T-cell (primary cell): ENCODE results near the gene CLEC20A. TPM values are rescaled to one million over a fixed set of nuclear protein-coding genes. Genes with fewer than 3 reads are reported as not detected.

Source experiments
- ATAC-seq, 4 experiments: fragments of 200-7000 bp in 3 of 4; fragments of 150-1000 bp in 1 of 4; cut with Tn5 transposase; replicated peaks in 1 of 4; 1 replicate in 3 of 4; 2 replicates in 1 of 4; pipeline ENCODE4 v1.10.0; 2021; ENCODE audit warnings: moderate library complexity in 3 of 4, mild to moderate bottlenecking in 2 of 4, moderate number of reproducible peaks in 1 of 4
- CTCF ChIA-PET, 2 donors: fragments of 300-600 bp; sonication (Branson Sonifier 250); formaldehyde crosslinking; loops; one replicate each; lab custom pipeline; 2022; ENCODE audit warnings: antibody characterized with exemption in 2 of 2; lab: Charles Lee
- POLR2A ChIA-PET, 2 donors: fragments of 300-600 bp; sonication (Branson Sonifier 250); formaldehyde crosslinking; loops; one replicate each; lab custom pipeline; 2022; ENCODE audit warnings: antibody characterized with exemption in 2 of 2; lab: Charles Lee
- DNase-seq, 35 experiments: peaks; one replicate each; pipeline versions ENCODE4 v3.0.0 to v3.0.0-alpha.2; 2013 to 2023
- H3K27ac ChIP-seq: one replicate; pipeline ENCODE4 v1.5.1; 2013; ENCODE audit warnings: low read length
- H3K27me3 ChIP-seq, 2 experiments: replicated peaks in 1 of 2; 1 replicate in 1 of 2; 2 replicates in 1 of 2; pipeline versions ENCODE4 v1.6.1 to v1.7.0; 2013; ENCODE audit warnings: low read length in 1 of 2, mixed read lengths in 1 of 2; ENCODE audit not compliant: control insufficient read depth in 2 of 2, insufficient read depth in 2 of 2; ENCODE audit errors: extremely low read depth in 1 of 2
- H3K36me3 ChIP-seq, 2 donors: 1 replicate in 1 of 2; 2 replicates in 1 of 2; pipeline versions ENCODE4 v1.6.1 to v1.7.0; 2013; ENCODE audit warnings: low read length in 1 of 2; ENCODE audit not compliant: control insufficient read depth in 2 of 2, insufficient read depth in 1 of 2; ENCODE audit errors: extremely low read depth in 1 of 2
- H3K4me1 ChIP-seq, 2 experiments: 1 replicate in 1 of 2; 2 replicates in 1 of 2; pipeline versions ENCODE4 v1.6.1 to v1.7.0; 2013; ENCODE audit warnings: low read length in 2 of 2, mixed read lengths in 1 of 2; ENCODE audit not compliant: insufficient read depth in 2 of 2, control insufficient read depth in 1 of 2; ENCODE audit errors: extremely low read depth in 1 of 2
- H3K4me3 ChIP-seq, 2 donors: 1 replicate in 1 of 2; 2 replicates in 1 of 2; pipeline versions ENCODE4 v1.5.1 to v1.7.0; 2013; ENCODE audit warnings: mild to moderate bottlenecking in 2 of 2, low read length in 1 of 2, moderate library complexity in 1 of 2; ENCODE audit not compliant: control insufficient read depth in 1 of 2; ENCODE audit errors: extremely low read depth in 1 of 2
- H3K9me3 ChIP-seq: 2 replicates; pipeline ENCODE4 v1.7.0; 2013
- H3K27ac Mint-ChIP-seq, 2 donors: one replicate each; pipeline ENCODE4 v1.8.0; 2020 to 2021; ENCODE audit warnings: mild to moderate bottlenecking in 2 of 2, mixed read lengths in 2 of 2
- H3K27me3 Mint-ChIP-seq, 2 donors: one replicate each; pipeline ENCODE4 v1.8.0; 2021 to 2022; ENCODE audit warnings: mixed read lengths in 2 of 2
- H3K36me3 Mint-ChIP-seq: one replicate; pipeline ENCODE4 v1.8.0; 2021; ENCODE audit warnings: mixed read lengths
- H3K4me1 Mint-ChIP-seq, 3 donors: one replicate each; pipeline ENCODE4 v1.8.0; 2020 to 2022; ENCODE audit warnings: mixed read lengths in 3 of 3, mild to moderate bottlenecking in 1 of 3
- H3K4me3 Mint-ChIP-seq, 3 donors: one replicate each; pipeline ENCODE4 v1.8.0; 2020 to 2022; ENCODE audit warnings: mild to moderate bottlenecking in 3 of 3, mixed read lengths in 3 of 3, moderate library complexity in 3 of 3
- H3K9me3 Mint-ChIP-seq, 3 donors: one replicate each; pipeline ENCODE4 v1.8.0; 2020 to 2022; ENCODE audit warnings: mixed read lengths in 3 of 3
- WGBS: methylation state at CpG from one replicate; pipeline ENCODE4 v1.1.5; 2013; ENCODE audit warnings: missing lambda C conversion rate; ENCODE audit not compliant: insufficient coverage; 5-methylcytosine and 5-hydroxymethylcytosine counted together
- total RNA-seq, 35 experiments: library from RNA in 6 of 35; stranded (reverse) in 6 of 35; fragments of 120-200 nt in 1 of 35; gene quantifications; one replicate each; pipeline versions ENCODE4 v1.2.1 to v1.2.4 and lab custom pipeline; 2013 to 2026

Gene CLEC20A
- total RNA-seq, 5 donors from 2014 or later (not counting 1 experiment from before 2014, with no cell fraction given) = not detected

- CTCF ChIA-PET = no interaction called here
- Histone ChIP-seq H3K9me3 (no peaks in the 10 kb centered on the region), H3K27ac (no peak overlapping the region), H3K4me3 (no peak overlapping the region), H3K4me1 (no peaks in the 10 kb centered on the region), H3K36me3 (no peaks in the 10 kb centered on the region), H3K27me3 (no peaks in the 10 kb centered on the region)
- H3K4me3 Mint-ChIP-seq = no peak overlapping the region
- H3K27ac Mint-ChIP-seq = no peak overlapping the region
- POLR2A ChIA-PET = no interaction called here
- DNase-seq = no peak
- H3K36me3 Mint-ChIP-seq = no peaks in the 10 kb centered on the region
- H3K4me1 Mint-ChIP-seq = no peaks in the 10 kb centered on the region
- no peaks in the 10 kb centered on the region for H3K9me3 Mint-ChIP-seq
- H3K27me3 Mint-ChIP-seq = peaks cover 9 to 35% of the 10 kb centered on the region in 2 donors
- ATAC-seq = no peak
These were observed 24.2 kb downstream of the CLEC20A start for GRCh38 chr1:178472531-178472930.

DNA sequence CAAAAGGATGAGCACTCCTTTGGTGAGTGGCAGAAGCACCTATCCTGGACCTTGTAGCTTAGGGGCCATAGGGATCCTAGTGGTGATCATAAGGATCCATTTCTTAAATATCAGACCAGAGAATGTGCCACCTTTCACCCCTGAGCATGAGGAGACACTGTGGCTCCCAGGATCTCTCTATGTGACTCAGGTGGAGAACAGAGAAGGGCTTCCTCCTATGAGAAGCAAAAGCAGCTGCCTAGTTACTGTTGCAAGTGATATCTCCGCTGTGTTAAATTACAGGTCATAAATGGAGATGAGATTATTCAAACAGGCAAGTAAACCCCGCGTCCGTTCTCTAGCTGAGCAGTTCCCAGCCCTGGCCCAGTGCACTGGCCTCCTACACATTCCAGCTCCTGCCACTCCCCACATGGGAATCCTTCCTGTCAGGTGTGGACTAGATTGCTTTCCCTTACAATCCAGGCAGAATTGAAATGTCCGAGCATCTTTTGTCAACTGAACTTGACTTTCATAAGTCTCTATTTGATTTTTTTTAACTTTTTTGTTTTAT, 26.3 kb downstream of the CLEC20A start:
- H3K4me1 Mint-ChIP-seq = no peaks in the 10 kb centered on the region
- Histone ChIP-seq H3K4me3 (no peak overlapping the region), H3K4me1 (no peaks in the 10 kb centered on the region), H3K9me3 (no peaks in the 10 kb centered on the region), H3K27ac (no peak overlapping the region), H3K27me3 (no peaks in the 10 kb centered on the region), H3K36me3 (no peaks in the 10 kb centered on the region)
- no peak overlapping the region for H3K4me3 Mint-ChIP-seq
- no peak for DNase-seq
- ChIA-PET POLR2A (no interaction called here), CTCF (no interaction called here)
- H3K27me3 Mint-ChIP-seq = peaks cover 15 to 22% of the 10 kb centered on the region in 2 donors
- no peaks in the 10 kb centered on the region for H3K9me3 Mint-ChIP-seq
- no peak overlapping the region for H3K27ac Mint-ChIP-seq
- H3K36me3 Mint-ChIP-seq = no peaks in the 10 kb centered on the region
- ATAC-seq = no peak
- no CpG with 5 or more reads among the region's 5 CpGs for WGBS

DNA sequence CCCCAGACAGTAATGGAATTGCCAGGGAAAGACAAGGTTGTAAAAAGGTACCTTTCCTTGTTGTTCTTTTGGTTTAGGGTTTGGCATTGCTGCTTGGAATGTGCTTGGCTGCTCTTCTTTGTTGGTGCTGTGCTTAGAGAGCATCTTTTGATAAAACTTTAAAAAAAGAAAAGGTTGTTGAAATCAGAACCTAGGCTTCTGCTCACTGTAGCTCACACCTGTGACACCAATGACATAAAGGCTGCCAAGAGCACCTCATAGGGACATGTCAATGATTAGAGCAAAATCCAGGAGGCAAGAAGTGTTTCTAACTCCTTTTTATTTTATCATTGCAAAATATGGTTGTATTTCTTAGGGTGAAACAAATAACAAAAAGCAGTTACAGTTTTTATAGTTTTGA, 28.9 kb downstream of the CLEC20A start:
- H3K9me3 Mint-ChIP-seq = no peaks in the 10 kb centered on the region
- no peak overlapping the region for H3K4me3 Mint-ChIP-seq
- H3K4me3 ChIP-seq = no peak overlapping the region
- no peaks in the 10 kb centered on the region for H3K4me1 Mint-ChIP-seq
- H3K27me3 Mint-ChIP-seq = peaks cover 11 to 18% of the 10 kb centered on the region in 2 donors
- ATAC-seq (no peak), DNase-seq (no peak)
- no peak overlapping the region for H3K27ac Mint-ChIP-seq
- ChIA-PET POLR2A (no interaction called here), CTCF (no interaction called here)
- H3K9me3 ChIP-seq = no peaks in the 10 kb centered on the region
- no peak overlapping the region for H3K27ac ChIP-seq
- H3K4me1 ChIP-seq = no peaks in the 10 kb centered on the region
- no peaks in the 10 kb centered on the region for H3K36me3 ChIP-seq
- no peaks in the 10 kb centered on the region for H3K27me3 ChIP-seq
- H3K36me3 Mint-ChIP-seq = no peaks in the 10 kb centered on the region

GRCh38 chr1:178465011-178465410, 31.8 kb downstream of the CLEC20A start:
- ChIA-PET CTCF (interaction anchor here in 1 of 2 donors (0.6 kb wide), 1 partner anchor 1949 kb away, joined by 3 read pairs; no protein-coding TSS in a partner anchor), POLR2A (no interaction called here)
- Mint-ChIP-seq H3K4me3 (no peak overlapping the region), H3K36me3 (no peaks in the 10 kb centered on the region), H3K27me3 (peaks cover 7 to 12% of the 10 kb centered on the region in 2 donors), H3K4me1 (no peaks in the 10 kb centered on the region), H3K9me3 (no peaks in the 10 kb centered on the region), H3K27ac (no peak overlapping the region)
- ATAC-seq (no peak), DNase-seq (no peak)
- Histone ChIP-seq H3K36me3 (no peaks in the 10 kb centered on the region), H3K4me3 (no peak overlapping the region), H3K4me1 (no peaks in the 10 kb centered on the region), H3K27ac (no peak overlapping the region), H3K27me3 (no peaks in the 10 kb centered on the region), H3K9me3 (no peaks in the 10 kb centered on the region)

- H3K27ac ChIP-seq = no peak overlapping the region
- Mint-ChIP-seq H3K4me1 (no peaks in the 10 kb centered on the region), H3K36me3 (no peaks in the 10 kb centered on the region), H3K27ac (no peak overlapping the region), H3K27me3 (peaks cover 7 to 12% of the 10 kb centered on the region in 2 donors), H3K4me3 (no peak overlapping the region), H3K9me3 (no peaks in the 10 kb centered on the region)
- ChIA-PET POLR2A (no interaction called here), CTCF (interaction anchor here in 1 of 2 donors (0.6 kb wide), 1 partner anchor 1949 kb away, joined by 3 read pairs; no protein-coding TSS in a partner anchor)
- ATAC-seq = no peak
- no peaks in the 10 kb centered on the region for H3K4me1 ChIP-seq
- DNase-seq = no peak
- H3K9me3 ChIP-seq = no peaks in the 10 kb centered on the region
- H3K36me3 ChIP-seq = no peaks in the 10 kb centered on the region
- H3K4me3 ChIP-seq = no peak overlapping the region
- H3K27me3 ChIP-seq = no peaks in the 10 kb centered on the region
These were observed 32.2 kb downstream of the CLEC20A start for GRCh38 chr1:178464566-178464965.

DNA sequence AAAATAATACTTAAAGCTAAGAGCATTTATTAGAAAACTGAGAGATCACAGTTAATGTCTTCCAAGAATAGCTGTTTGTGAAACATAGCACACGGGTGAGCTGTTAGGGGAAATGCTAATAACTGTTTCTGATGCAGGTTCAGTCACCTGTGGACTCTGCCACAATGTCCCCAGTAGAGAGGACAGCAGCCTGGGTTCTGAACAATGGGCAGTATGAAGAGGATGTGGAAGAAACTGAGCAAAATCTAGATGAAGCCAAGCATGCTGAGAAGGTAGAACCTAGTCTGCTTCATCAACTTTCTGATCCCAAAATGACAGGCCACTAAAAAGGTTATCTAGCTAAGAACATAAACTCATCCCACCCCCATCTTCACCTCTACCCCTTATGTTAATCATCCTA, 32.6 kb downstream of the CLEC20A start:
- ChIA-PET CTCF (no interaction called here), POLR2A (no interaction called here)
- peaks cover 7 to 12% of the 10 kb centered on the region in 2 donors for H3K27me3 Mint-ChIP-seq
- H3K36me3 Mint-ChIP-seq = no peaks in the 10 kb centered on the region
- DNase-seq = no peak
- no peak overlapping the region for H3K4me3 Mint-ChIP-seq
- WGBS = 50% methylated on average over 1 of the region's 1 CpG
- ATAC-seq = no peak
- H3K27ac ChIP-seq = no peak overlapping the region
- no peaks in the 10 kb centered on the region for H3K27me3 ChIP-seq
- no peaks in the 10 kb centered on the region for H3K4me1 ChIP-seq
- no peaks in the 10 kb centered on the region for H3K9me3 Mint-ChIP-seq
- H3K36me3 ChIP-seq = no peaks in the 10 kb centered on the region
- H3K9me3 ChIP-seq = no peaks in the 10 kb centered on the region
- H3K4me3 ChIP-seq = no peak overlapping the region
- no peak overlapping the region for H3K27ac Mint-ChIP-seq
- no peaks in the 10 kb centered on the region for H3K4me1 Mint-ChIP-seq

DNA sequence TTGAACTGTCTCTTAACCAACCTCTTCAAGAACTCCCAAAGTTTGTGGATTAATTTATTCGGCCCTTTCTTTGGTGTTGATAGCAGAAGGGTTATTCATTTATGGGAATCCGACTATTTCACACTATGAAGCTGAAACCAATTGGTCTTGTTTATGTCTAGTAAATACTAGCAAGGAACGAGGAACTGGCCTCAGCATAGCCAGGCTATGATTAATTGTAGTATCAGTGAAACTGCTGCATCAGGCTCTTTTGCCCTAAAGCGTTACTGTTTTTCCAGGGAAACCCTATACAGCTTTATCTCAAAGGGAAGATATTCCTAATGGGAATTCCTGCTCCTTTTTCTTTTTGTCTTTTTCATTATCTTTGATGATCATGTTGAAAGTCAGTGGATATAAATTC, 35.1 kb downstream of the CLEC20A start:
- H3K4me3 Mint-ChIP-seq = no peak overlapping the region
- no peaks in the 10 kb centered on the region for H3K36me3 Mint-ChIP-seq
- DNase-seq = no peak
- peaks cover under 1 to 12% of the 10 kb centered on the region in 2 donors for H3K27me3 Mint-ChIP-seq
- H3K27ac Mint-ChIP-seq = no peak overlapping the region
- H3K4me1 ChIP-seq = no peaks in the 10 kb centered on the region
- ChIA-PET POLR2A (no interaction called here), CTCF (no interaction called here)
- no peaks in the 10 kb centered on the region for H3K9me3 Mint-ChIP-seq
- H3K36me3 ChIP-seq = no peaks in the 10 kb centered on the region
- no peaks in the 10 kb centered on the region for H3K4me1 Mint-ChIP-seq
- H3K9me3 ChIP-seq = no peaks in the 10 kb centered on the region
- no peaks in the 10 kb centered on the region for H3K27me3 ChIP-seq
- ATAC-seq = no peak
- no peak overlapping the region for H3K27ac ChIP-seq
- H3K4me3 ChIP-seq = no peak overlapping the region
- 63% methylated on average over 1 of the region's 4 CpGs for WGBS
